ENCODE measurements around the gene RPP25L.
"Not testable (repeated sequence)": the region's sequence is repeated elsewhere in the genome, so short reads cannot be mapped to it uniquely, and the experiment has no call there.

RPP25L gene

DNA sequence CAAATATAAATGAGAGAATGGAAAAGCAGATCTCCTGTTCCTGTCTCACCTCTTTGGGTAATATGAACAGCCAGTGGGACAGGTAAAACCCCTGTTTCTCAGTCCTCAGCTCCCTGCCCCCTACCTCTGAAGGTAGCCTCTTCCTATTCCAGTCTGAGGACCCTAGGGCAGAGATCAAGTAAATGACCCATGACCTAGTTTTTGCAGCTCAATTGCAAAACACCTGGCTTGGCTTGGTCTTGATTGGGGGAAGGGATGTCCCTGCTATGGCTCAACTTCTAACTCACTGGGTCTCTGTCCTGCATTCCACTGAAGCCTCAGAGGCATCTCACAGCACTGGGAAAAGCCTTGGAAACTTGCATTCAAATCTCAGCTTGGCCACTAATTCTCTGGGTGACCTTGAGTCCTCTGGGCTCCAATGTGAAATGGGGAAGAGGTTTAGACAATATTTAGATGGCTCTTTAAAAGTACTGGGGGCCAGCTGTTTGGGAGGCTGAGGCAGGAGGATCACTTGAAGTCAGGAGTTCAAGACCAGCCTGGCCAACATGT lies 32.9 kb upstream of the RPP25L start:
- H3K79me2 ChIP-seq (ENCODE audit: control insufficient read depth, low read length), result peaks cover 5% of the 10 kb centered on the region
- H3K4me1 ChIP-seq (ENCODE audit: control insufficient read depth, low read length), result peaks cover 14% of the 10 kb centered on the region
- H3K27ac ChIP-seq (ENCODE audit: low read depth, low read length), result no peak overlapping the region
- no peaks in the 10 kb centered on the region for H3K9me2 ChIP-seq (replicated peaks; ENCODE audit: control insufficient read depth, low read length)
- no peaks in the 10 kb centered on the region for H3F3A ChIP-seq (ENCODE audit: control insufficient read depth, insufficient read depth)
- H3K36me3 ChIP-seq (ENCODE audit: control insufficient read depth, low read length), result peaks cover 8% of the 10 kb centered on the region; the same call in 1 of the 2 replicates
- H4K20me1 ChIP-seq (ENCODE audit: control insufficient read depth, insufficient read depth, low read depth, low read length), result no peaks in the 10 kb centered on the region
- no peak for TF ChIP-seq EZH2phosphoT487 (IDR thresholded peaks at IDR 0.05; ENCODE audit: borderline replicate concordance, low read length)
- TF ChIP-seq, protein P1, sequence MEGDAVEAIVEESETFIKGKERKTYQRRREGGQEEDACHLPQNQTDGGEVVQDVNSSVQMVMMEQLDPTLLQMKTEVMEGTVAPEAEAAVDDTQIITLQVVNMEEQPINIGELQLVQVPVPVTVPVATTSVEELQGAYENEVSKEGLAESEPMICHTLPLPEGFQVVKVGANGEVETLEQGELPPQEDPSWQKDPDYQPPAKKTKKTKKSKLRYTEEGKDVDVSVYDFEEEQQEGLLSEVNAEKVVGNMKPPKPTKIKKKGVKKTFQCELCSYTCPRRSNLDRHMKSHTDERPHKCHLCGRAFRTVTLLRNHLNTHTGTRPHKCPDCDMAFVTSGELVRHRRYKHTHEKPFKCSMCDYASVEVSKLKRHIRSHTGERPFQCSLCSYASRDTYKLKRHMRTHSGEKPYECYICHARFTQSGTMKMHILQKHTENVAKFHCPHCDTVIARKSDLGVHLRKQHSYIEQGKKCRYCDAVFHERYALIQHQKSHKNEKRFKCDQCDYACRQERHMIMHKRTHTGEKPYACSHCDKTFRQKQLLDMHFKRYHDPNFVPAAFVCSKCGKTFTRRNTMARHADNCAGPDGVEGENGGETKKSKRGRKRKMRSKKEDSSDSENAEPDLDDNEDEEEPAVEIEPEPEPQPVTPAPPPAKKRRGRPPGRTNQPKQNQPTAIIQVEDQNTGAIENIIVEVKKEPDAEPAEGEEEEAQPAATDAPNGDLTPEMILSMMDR (IDR thresholded peaks at IDR 0.05; ENCODE audit: low read depth, low read length, poor library complexity, severe bottlenecking), result no peak
- H3K4me3 ChIP-seq (ENCODE audit: low read length), result no peak overlapping the region
- no peaks in the 10 kb centered on the region for H3K27me3 ChIP-seq (ENCODE audit: control insufficient read depth, low read length)
- H3K4me2 ChIP-seq (ENCODE audit: low read length), result no peak overlapping the region
- no peaks in the 10 kb centered on the region for H3K9me3 ChIP-seq (ENCODE audit: control insufficient read depth, insufficient read depth, low read length)

DNA sequence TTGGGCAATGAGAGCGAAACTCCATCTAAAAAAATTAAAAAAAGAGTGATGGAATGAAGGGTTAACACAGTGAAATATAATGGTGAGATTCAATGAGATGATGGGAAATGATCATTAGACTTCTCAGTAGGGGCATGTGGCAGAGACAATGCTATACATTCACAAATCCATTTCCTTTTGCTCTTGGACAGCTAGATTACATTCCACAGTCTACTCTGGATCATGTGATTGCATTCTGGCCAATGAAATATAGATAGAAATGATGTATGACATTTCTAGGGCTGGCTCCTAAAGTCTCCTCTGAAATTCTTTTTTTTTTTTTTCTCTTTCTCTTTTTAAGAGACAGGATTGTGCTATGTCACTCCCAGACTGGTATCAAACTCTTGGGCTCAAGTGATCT lies 30.8 kb upstream of the RPP25L start:
- Histone ChIP-seq H3F3A (ENCODE audit: control insufficient read depth, insufficient read depth) (no peaks in the 10 kb centered on the region), H4K20me1 (ENCODE audit: control insufficient read depth, insufficient read depth, low read depth, low read length) (no peaks in the 10 kb centered on the region), H3K9me2 (replicated peaks; ENCODE audit: control insufficient read depth, low read length) (no peaks in the 10 kb centered on the region), H3K36me3 (ENCODE audit: control insufficient read depth, low read length) (no peaks in the 10 kb centered on the region), H3K79me2 (ENCODE audit: control insufficient read depth, low read length) (peaks cover 5% of the 10 kb centered on the region), H3K4me3 (ENCODE audit: low read length) (no peak overlapping the region), H3K4me2 (ENCODE audit: low read length) (no peak overlapping the region), H3K4me1 (ENCODE audit: control insufficient read depth, low read length) (peaks cover 24% of the 10 kb centered on the region), H3K27me3 (ENCODE audit: control insufficient read depth, low read length) (no peaks in the 10 kb centered on the region), H3K9me3 (ENCODE audit: control insufficient read depth, insufficient read depth, low read length) (no peaks in the 10 kb centered on the region), H3K27ac (ENCODE audit: low read depth, low read length) (no peak overlapping the region)
- TF ChIP-seq, protein P1 (IDR thresholded peaks at IDR 0.05; ENCODE audit: low read depth, low read length, poor library complexity, severe bottlenecking), result no peak
- no peak for TF ChIP-seq EZH2phosphoT487 (IDR thresholded peaks at IDR 0.05; ENCODE audit: borderline replicate concordance, low read length)

DNA sequence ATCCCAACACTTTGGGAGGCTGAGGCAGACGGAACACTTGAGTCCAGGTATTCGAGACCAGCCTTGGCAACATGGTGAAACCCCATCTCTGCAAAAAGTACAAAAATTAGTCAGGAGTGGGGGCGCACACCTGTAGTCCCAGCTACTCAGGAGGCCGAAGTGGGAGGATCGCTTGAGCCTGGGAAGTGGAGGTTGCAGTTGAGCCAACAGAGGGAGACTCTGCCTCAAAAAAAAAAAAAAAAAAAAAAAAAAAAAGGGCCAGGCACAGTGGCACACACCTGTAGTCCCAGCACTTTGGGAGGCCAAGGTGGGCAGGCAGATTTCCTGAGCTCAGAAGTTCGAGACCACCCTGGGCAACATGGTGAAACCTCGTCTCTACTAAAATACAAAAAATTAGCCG lies 27.4 kb upstream of the RPP25L start:
- not testable (repeated sequence) for H3K9me3 ChIP-seq (ENCODE audit: control insufficient read depth, insufficient read depth, low read length); H3K27ac ChIP-seq (ENCODE audit: low read depth, low read length); H3K4me2 ChIP-seq (ENCODE audit: low read length); H3K27me3 ChIP-seq (ENCODE audit: control insufficient read depth, low read length); H3K4me3 ChIP-seq (ENCODE audit: low read length); H3K9me2 ChIP-seq (replicated peaks; ENCODE audit: control insufficient read depth, low read length); H3F3A ChIP-seq (ENCODE audit: control insufficient read depth, insufficient read depth); H4K20me1 ChIP-seq (ENCODE audit: control insufficient read depth, insufficient read depth, low read depth, low read length)
- Histone ChIP-seq H3K79me2 (ENCODE audit: control insufficient read depth, low read length) (peaks cover 22% of the 10 kb centered on the region), H3K36me3 (ENCODE audit: control insufficient read depth, low read length) (peaks cover 15% of the 10 kb centered on the region; the same call in 1 of the 2 replicates), H3K4me1 (ENCODE audit: control insufficient read depth, low read length) (peaks cover 23% of the 10 kb centered on the region)

DNA sequence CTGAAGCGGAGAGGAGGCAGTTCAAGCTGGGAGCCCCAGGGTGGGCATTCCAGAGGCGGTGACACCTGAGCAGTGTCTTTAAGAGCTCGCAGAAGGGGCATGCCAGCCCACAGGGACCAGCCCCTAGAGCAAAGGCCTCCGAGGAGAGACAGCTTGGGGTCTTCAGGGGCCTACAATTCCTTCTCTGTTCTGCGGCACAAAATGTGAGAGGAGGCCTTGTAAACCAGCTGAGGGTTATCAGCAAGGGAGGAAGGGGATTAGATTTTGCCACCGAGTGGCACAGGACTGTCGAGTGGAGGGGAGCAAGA lies 26.2 kb upstream of the RPP25L start:
- peaks cover 23% of the 10 kb centered on the region for H3K4me1 ChIP-seq (ENCODE audit: control insufficient read depth, low read length)
- no peaks in the 10 kb centered on the region for H3K9me2 ChIP-seq (replicated peaks; ENCODE audit: control insufficient read depth, low read length)
- H3K4me3 ChIP-seq (ENCODE audit: low read length), result peak overlapping the region; percentile 95
- H3K27me3 ChIP-seq (ENCODE audit: control insufficient read depth, low read length), result no peaks in the 10 kb centered on the region
- H3F3A ChIP-seq (ENCODE audit: control insufficient read depth, insufficient read depth), result peaks cover 3% of the 10 kb centered on the region; the same call in 1 of the 2 replicates
- no peaks in the 10 kb centered on the region for H3K9me3 ChIP-seq (ENCODE audit: control insufficient read depth, insufficient read depth, low read length)
- TF ChIP-seq, protein P1 (IDR thresholded peaks at IDR 0.05; ENCODE audit: low read depth, low read length, poor library complexity, severe bottlenecking), result no peak
- TF ChIP-seq EZH2phosphoT487 (IDR thresholded peaks at IDR 0.05; ENCODE audit: borderline replicate concordance, low read length), result no peak
- H4K20me1 ChIP-seq (ENCODE audit: control insufficient read depth, insufficient read depth, low read depth, low read length), result no peaks in the 10 kb centered on the region
- H3K79me2 ChIP-seq (ENCODE audit: control insufficient read depth, low read length), result peaks cover 22% of the 10 kb centered on the region
- no peak overlapping the region for H3K27ac ChIP-seq (ENCODE audit: low read depth, low read length)
- H3K36me3 ChIP-seq (ENCODE audit: control insufficient read depth, low read length), result peaks cover 15% of the 10 kb centered on the region; the same call in 1 of the 2 replicates
- peak overlapping the region; percentile 95 for H3K4me2 ChIP-seq (ENCODE audit: low read length)
